ENCODE data around the gene CRCP. TPM values are rescaled to one million over a fixed set of nuclear protein-coding genes. Genes with fewer than 3 reads are reported as not detected.

The CRCP gene
- total and polyA plus RNA-seq, 2 of the 13 experiments (the other 11 are each of a cell fraction or from before 2014, with no cell fraction given) = 22.7 to 31.0 TPM

DNA sequence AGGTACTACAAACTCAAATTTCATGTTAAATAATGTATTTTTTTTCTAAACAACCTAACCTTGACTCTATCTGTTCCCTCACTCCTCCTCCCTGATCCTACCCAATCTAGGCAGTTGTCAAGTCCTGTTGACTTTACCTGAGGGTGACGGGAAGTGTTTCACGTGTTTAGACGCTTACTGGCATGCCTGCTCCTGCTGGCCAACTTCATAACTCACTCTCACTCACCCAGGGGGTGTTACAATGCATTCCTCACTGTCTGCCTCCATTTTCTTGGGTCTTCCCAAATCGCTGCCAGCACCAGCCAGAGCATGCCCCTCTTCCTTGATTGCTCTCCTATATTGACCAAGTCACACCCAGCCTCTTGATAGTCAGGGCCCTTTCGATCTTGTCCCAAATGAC is 28.3 kb downstream of the CRCP start (continued):
- TF ChIP-seq, protein P1, sequence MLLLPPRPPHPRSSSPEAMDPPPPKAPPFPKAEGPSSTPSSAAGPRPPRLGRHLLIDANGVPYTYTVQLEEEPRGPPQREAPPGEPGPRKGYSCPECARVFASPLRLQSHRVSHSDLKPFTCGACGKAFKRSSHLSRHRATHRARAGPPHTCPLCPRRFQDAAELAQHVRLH (CRISPR knock-in tag; IDR thresholded peaks at IDR 0.05; ENCODE audit: borderline replicate concordance, low read depth) = 0 out of 2 replicates have a peak, but pooled peaks have one; percentile 74
- TF ChIP-seq ZSCAN25 (CRISPR knock-in tag; IDR thresholded peaks at IDR 0.05) (no peak), JUND (CRISPR knock-in tag; IDR thresholded peaks at IDR 0.05) (no peak; the same call in 1 of the 2 replicates), HMG20B (CRISPR knock-in tag; conservative IDR thresholded peaks at IDR 0.05) (no peak), ZKSCAN5 (CRISPR knock-in tag; IDR thresholded peaks at IDR 0.05) (no peak), TCF7 (IDR thresholded peaks at IDR 0.05; ENCODE audit: low read depth) (no peak), ZBTB3 (CRISPR knock-in tag; IDR thresholded peaks at IDR 0.05; ENCODE audit: borderline replicate concordance, low read depth) (no peak; the same call in 1 of the 2 replicates), ZNF143 (CRISPR knock-in tag; IDR thresholded peaks at IDR 0.05) (peak; percentile 68), ELF1 (CRISPR knock-in tag; IDR thresholded peaks at IDR 0.05) (no peak), MTA3 (CRISPR knock-in tag; IDR thresholded peaks at IDR 0.05) (no peak), BRF2 (CRISPR knock-in tag; IDR thresholded peaks at IDR 0.05) (no peak), ZNF558 (CRISPR knock-in tag; IDR thresholded peaks at IDR 0.05; ENCODE audit: borderline replicate concordance) (0 out of 2 replicates have a peak, but pooled peaks have one; percentile 55), STAT5B (CRISPR knock-in tag; IDR thresholded peaks at IDR 0.05) (no peak), AKAP8 (CRISPR knock-in tag; IDR thresholded peaks at IDR 0.05) (0 out of 2 replicates have a peak, but pooled peaks have one; percentile 25), ZBED4 (CRISPR knock-in tag; IDR thresholded peaks at IDR 0.05; ENCODE audit: borderline replicate concordance) (peak; percentile 72; the same call in 1 of the 2 replicates), ZNF468 (CRISPR knock-in tag; IDR thresholded peaks at IDR 0.05) (no peak)
- TF ChIP-seq, protein P2, sequence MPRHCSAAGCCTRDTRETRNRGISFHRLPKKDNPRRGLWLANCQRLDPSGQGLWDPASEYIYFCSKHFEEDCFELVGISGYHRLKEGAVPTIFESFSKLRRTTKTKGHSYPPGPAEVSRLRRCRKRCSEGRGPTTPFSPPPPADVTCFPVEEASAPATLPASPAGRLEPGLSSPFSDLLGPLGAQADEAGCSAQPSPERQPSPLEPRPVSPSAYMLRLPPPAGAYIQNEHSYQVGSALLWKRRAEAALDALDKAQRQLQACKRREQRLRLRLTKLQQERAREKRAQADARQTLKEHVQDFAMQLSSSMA (CRISPR knock-in tag; IDR thresholded peaks at IDR 0.05) = peak; percentile 48; the same call in 1 of the 2 replicates

Data from HepG2 (cell line).